ENCODE data around the gene PARP14. TPM values are rescaled to one million over a fixed set of nuclear protein-coding genes. Genes with fewer than 3 reads are reported as not detected.

Gene PARP14
- total RNA-seq, 1 experiment from 2014 or later = 17.4 TPM

DNA sequence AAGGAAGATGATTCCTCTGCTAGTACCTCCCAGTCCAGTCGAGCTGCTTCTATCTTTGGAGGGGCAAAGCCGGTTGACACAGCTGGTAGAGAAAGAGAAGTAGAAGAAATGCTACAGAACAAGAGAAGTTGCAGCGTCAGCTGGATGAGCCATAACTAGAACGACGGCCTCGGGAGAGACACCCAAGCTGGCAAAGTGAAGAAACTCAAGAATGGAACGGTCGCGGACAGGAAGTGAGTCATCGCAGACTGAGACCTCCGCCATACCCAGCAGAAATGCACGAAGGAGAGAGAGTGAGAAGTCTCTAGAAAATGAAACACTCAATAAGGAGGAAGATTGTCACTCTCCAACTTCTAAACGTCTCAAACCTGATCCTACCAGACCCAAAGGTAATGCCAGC is 19.0 kb upstream of the PARP14 start:
- TF ChIP-seq, protein P1, sequence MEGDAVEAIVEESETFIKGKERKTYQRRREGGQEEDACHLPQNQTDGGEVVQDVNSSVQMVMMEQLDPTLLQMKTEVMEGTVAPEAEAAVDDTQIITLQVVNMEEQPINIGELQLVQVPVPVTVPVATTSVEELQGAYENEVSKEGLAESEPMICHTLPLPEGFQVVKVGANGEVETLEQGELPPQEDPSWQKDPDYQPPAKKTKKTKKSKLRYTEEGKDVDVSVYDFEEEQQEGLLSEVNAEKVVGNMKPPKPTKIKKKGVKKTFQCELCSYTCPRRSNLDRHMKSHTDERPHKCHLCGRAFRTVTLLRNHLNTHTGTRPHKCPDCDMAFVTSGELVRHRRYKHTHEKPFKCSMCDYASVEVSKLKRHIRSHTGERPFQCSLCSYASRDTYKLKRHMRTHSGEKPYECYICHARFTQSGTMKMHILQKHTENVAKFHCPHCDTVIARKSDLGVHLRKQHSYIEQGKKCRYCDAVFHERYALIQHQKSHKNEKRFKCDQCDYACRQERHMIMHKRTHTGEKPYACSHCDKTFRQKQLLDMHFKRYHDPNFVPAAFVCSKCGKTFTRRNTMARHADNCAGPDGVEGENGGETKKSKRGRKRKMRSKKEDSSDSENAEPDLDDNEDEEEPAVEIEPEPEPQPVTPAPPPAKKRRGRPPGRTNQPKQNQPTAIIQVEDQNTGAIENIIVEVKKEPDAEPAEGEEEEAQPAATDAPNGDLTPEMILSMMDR (conservative IDR thresholded peaks at IDR 0.05) = no peak
- no CpG with 5 or more reads among the region's 13 CpGs for WGBS (ENCODE audit: extremely low coverage, insufficient read length, low lambda C conversion rate)
- no peak overlapping the region for H3K4ac ChIP-seq (ENCODE audit: low read depth, low read length)

More for the DNA sequence above, 19.0 kb upstream of the PARP14 start:
- Histone ChIP-seq H4K20me1 (ENCODE audit: control insufficient read depth, insufficient read depth, insufficient read length) (no peaks in the 10 kb centered on the region), H3K18ac (ENCODE audit: insufficient read length, low read depth, low read length) (no peak overlapping the region), H4K5ac (ENCODE audit: insufficient read length, low read depth, low read length) (no peak overlapping the region), H3K23me2 (ENCODE audit: insufficient read length, low read depth, low read length, poor library complexity, severe bottlenecking) (no peaks in the 10 kb centered on the region), H3K4me1 (ENCODE audit: insufficient read depth, low read length) (no peaks in the 10 kb centered on the region), H3K79me1 (ENCODE audit: insufficient read depth, low read depth, low read length, poor library complexity, severe bottlenecking) (no peaks in the 10 kb centered on the region), H3K27me3 (ENCODE audit: insufficient read depth, low read length) (no peaks in the 10 kb centered on the region), H3K23ac (ENCODE audit: insufficient read length, low read depth, low read length) (no peak overlapping the region), H3K9me3 (ENCODE audit: control insufficient read depth, low read depth, low read length) (no peaks in the 10 kb centered on the region), H3K4me2 (ENCODE audit: insufficient read depth, insufficient read length, low read length) (no peak overlapping the region), H2BK15ac (ENCODE audit: low read depth, low read length) (no peak overlapping the region), H3K56ac (ENCODE audit: insufficient read length, low read depth, low read length) (no peak overlapping the region), H3K79me2 (ENCODE audit: insufficient read depth, low read length) (no peaks in the 10 kb centered on the region), H3K14ac (ENCODE audit: insufficient read depth, low read length) (no peak overlapping the region), H2BK20ac (ENCODE audit: low read depth, low read length, poor library complexity, severe bottlenecking) (no peak overlapping the region), H2BK12ac (ENCODE audit: insufficient read length, low read depth, low read length) (no peak overlapping the region), H2BK5ac (ENCODE audit: insufficient read length, low read length) (no peak overlapping the region), H3K27ac (ENCODE audit: insufficient read length, low read depth, low read length) (no peak overlapping the region), H2AFZ (ENCODE audit: low read length) (no peak overlapping the region), H4K91ac (ENCODE audit: insufficient read length, low read depth, low read length) (no peak overlapping the region), H3K9ac (ENCODE audit: extremely low read depth, insufficient read length, low read length) (no peak overlapping the region), H3T11ph (ENCODE audit: low read length) (no peak overlapping the region), H4K8ac (replicated peaks; ENCODE audit: insufficient read length, low read depth, low read length) (no peak overlapping the region), H2BK120ac (ENCODE audit: low read depth, low read length, poor library complexity, severe bottlenecking) (no peak overlapping the region), H2AK5ac (ENCODE audit: insufficient read length, low read length) (no peak overlapping the region)
- DNase-seq = no peak
- Mint-ChIP-seq H3K4me1 (peaks cover 0 to 7% of the 10 kb centered on the region in 2 experiments; a peak in 1 of 4 replicates), H3K27me3 (ENCODE audit: low read depth) (peaks cover 13% of the 10 kb centered on the region), H3K36me3 (ENCODE audit: insufficient read depth in 1 of 3, low read depth in 3 of 3) (no peaks in the 10 kb centered on the region), H3K27ac (no peak overlapping the region; a peak in 1 of 7 replicates), H3K4me3 (no peak overlapping the region), H3K9me3 (no peaks in the 10 kb centered on the region; a peak in 1 of 5 replicates)
